OCI-LY1 (cell line): Measurements from ENCODE around the gene EFHC1.

Experiments
- CTCF ChIP-seq: fragments of 200-600 bp; sonication (generic), shearing (Covaris generic); IDR thresholded peaks from 2 replicates; pipeline ENCODE4 v1.5.1; 2017; ENCODE audit warnings: mild to moderate bottlenecking, antibody characterized with exemption, low read length, moderate library complexity, mixed read lengths
- EZH2 ChIP-seq: fragments of 200-600 bp; sonication (generic), shearing (Covaris generic); IDR thresholded peaks from 2 replicates; pipeline ENCODE4 v1.8.0; 2017; ENCODE audit warnings: borderline replicate concordance, mixed run types, mild to moderate bottlenecking, antibody characterized with exemption, low read length, moderate library complexity, mixed read lengths

- TF ChIP-seq CTCF (no peak), EZH2 (no peak)
Measured at GRCh38 chr6:52411911-52412310, 8.2 kb upstream of the EFHC1 start.
